Ovary (tissue), 3 donors: ENCODE data around the gene HES5.
"Not testable (repeated sequence)": the region's sequence is repeated elsewhere in the genome, so short reads cannot be mapped to it uniquely, and the experiment has no call there.

Experiments used
- CTCF ChIP-seq, 3 donors: fragments of 450-650 bp in 2 of 3; fragments of 200-600 bp in 1 of 3; IDR thresholded peaks; one replicate each; pipeline versions ENCODE4 v1.5.1 to v1.8.0; 2016 to 2022; ENCODE audit warnings: antibody characterized with exemption in 3 of 3, mild to moderate bottlenecking in 1 of 3
- POLR2A ChIP-seq: fragments of 450-650 bp; IDR thresholded peaks from one replicate; pipeline ENCODE4 v1.6.1; 2017; ENCODE audit warnings: antibody characterized with exemption, mild to moderate bottlenecking, moderate library complexity
- donor health status: DM: no; HTN: no; CAD: no.

GRCh38 chr1:2569703-2570102 is 39.6 kb upstream of the HES5 start:
- TF ChIP-seq CTCF (IDR thresholded peaks at IDR 0.05); POLR2A: not testable (repeated sequence)
